Stimulated activated CD8-positive, alpha-beta memory T cell treated with anti-CD3 and anti-CD28 coated beads, Interleukin-7, amount 100 ng/mL, for 48 hours (primary cell): ENCODE measurements around the gene UST.
"Not testable (repeated sequence)": the region's sequence is repeated elsewhere in the genome, so short reads cannot be mapped to it uniquely, and the experiment has no call there.

ENCODE experiments used
- DNase-seq, 2 donors: peaks; one replicate each; pipeline ENCODE4 v3.0.0-alpha.2; 2020; ENCODE audit warnings: low read depth in 1 of 2; ENCODE audit errors: extremely low read depth in 1 of 2

UST gene

GRCh38 chr6:148764259-148765020 lies 17.6 kb downstream of the UST start:
- DNase-seq = not testable (repeated sequence)

- DNase-seq = no peak
Measured at GRCh38 chr6:148765898-148766808, 19.3 kb downstream of the UST start.

GRCh38 chr6:148768646-148769270 lies 21.9 kb downstream of the UST start:
- no peak for DNase-seq

- DNase-seq = no peak
Measured at GRCh38 chr6:148769304-148769968, 22.6 kb downstream of the UST start.

GRCh38 chr6:148770408-148771211 lies 23.8 kb downstream of the UST start:
- DNase-seq = no peak

- DNase-seq = no peak
Measured at GRCh38 chr6:148771212-148771601, 24.4 kb downstream of the UST start.

- no peak for DNase-seq
Measured at GRCh38 chr6:148771896-148772554, 25.2 kb downstream of the UST start.

- no peak for DNase-seq
Measured at GRCh38 chr6:148775161-148775560, 28.3 kb downstream of the UST start.

GRCh38 chr6:148776321-148777308 lies 29.8 kb downstream of the UST start:
- DNase-seq = no peak

GRCh38 chr6:148779142-148779562 lies 32.3 kb downstream of the UST start:
- DNase-seq = no peak

- not testable (repeated sequence) for DNase-seq
Measured at GRCh38 chr6:148780423-148780822, 33.6 kb downstream of the UST start.

- DNase-seq = no peak
Measured at GRCh38 chr6:148780918-148781436, 34.1 kb downstream of the UST start.

- DNase-seq = no peak
Measured at GRCh38 chr6:148789948-148790347, 43.1 kb downstream of the UST start.

GRCh38 chr6:148790404-148790803 lies 43.6 kb downstream of the UST start:
- no peak for DNase-seq

GRCh38 chr6:148790817-148791216 lies 44.0 kb downstream of the UST start:
- no peak for DNase-seq

GRCh38 chr6:148791372-148791771 lies 44.5 kb downstream of the UST start:
- no peak for DNase-seq

- DNase-seq = no peak
Measured at GRCh38 chr6:148793721-148794120, 46.9 kb downstream of the UST start.

- no peak for DNase-seq
Measured at GRCh38 chr6:148794797-148795196, 48.0 kb downstream of the UST start.
